H1 (cell line): Measurements from ENCODE around the gene KRTAP10-2. TPM values are rescaled to one million over a fixed set of nuclear protein-coding genes. Genes with fewer than 3 reads are reported as not detected.
A peak's percentile ranks its signal among the peaks of the same experiment; 100 is the strongest.

Experiments
- CTCF ChIA-PET: fragments of 300-600 bp; sonication (Branson Sonifier 250); formaldehyde crosslinking; loops from one replicate; lab custom pipeline; 2021; ENCODE audit not compliant: partially characterized antibody; lab: Charles Lee
- POLR2A ChIA-PET: fragments of 300-600 bp; sonication (Branson Sonifier 250); formaldehyde crosslinking; loops from one replicate; lab custom pipeline; 2021; ENCODE audit warnings: inconsistent platforms; ENCODE audit not compliant: partially characterized antibody; lab: Charles Lee
- DNase-seq, 2 experiments: peaks; one replicate each; pipeline versions ENCODE4 v3.0.0 to v3.0.0-alpha.2; 2010 to 2022; ENCODE audit warnings: low spot score in 2 of 2, low read depth in 1 of 2, mixed read lengths in 1 of 2
- FAIRE-seq: peaks from 2 replicates; lab custom pipeline; 2011; peaks lifted over from hg19 to GRCh38; lab: Jason Lieb, UNC
- H2AFZ ChIP-seq: 2 replicates; pipeline ENCODE4 v1.8.1; 2012; ENCODE audit warnings: low read length, inconsistent platforms
- H2AK5ac ChIP-seq: 2 replicates; pipeline ENCODE4 v1.6.1; 2013; ENCODE audit warnings: low read depth, low read length
- H2BK120ac ChIP-seq: replicated peaks from 2 replicates; pipeline ENCODE3; 2013; ENCODE audit warnings: low read depth, low read length, inconsistent platforms
- H2BK12ac ChIP-seq: 2 replicates; pipeline ENCODE4 v1.6.1; 2013; ENCODE audit warnings: low read depth, low read length
- H2BK15ac ChIP-seq: 2 replicates; pipeline ENCODE4 v1.6.1; 2013; ENCODE audit warnings: low read length
- H2BK20ac ChIP-seq: 2 replicates; pipeline ENCODE4 v1.6.1; 2013; ENCODE audit warnings: low read length
- H2BK5ac ChIP-seq: 2 replicates; pipeline ENCODE4 v1.6.1; 2013; ENCODE audit warnings: low read depth, low read length
- H3K14ac ChIP-seq: 2 replicates; pipeline ENCODE4 v1.6.1; 2013; ENCODE audit warnings: inconsistent platforms; ENCODE audit not compliant: insufficient read length
- H3K18ac ChIP-seq: 2 replicates; pipeline ENCODE4 v1.6.1; 2013; ENCODE audit warnings: low read length; ENCODE audit errors: extremely low read depth
- H3K23ac ChIP-seq: 2 replicates; pipeline ENCODE4 v1.6.1; 2013; ENCODE audit warnings: inconsistent platforms; ENCODE audit not compliant: insufficient read length
- H3K23me2 ChIP-seq: 2 replicates; pipeline ENCODE4 v1.6.1; 2013; ENCODE audit warnings: low read depth, low read length
- H3K27ac ChIP-seq: 2 replicates; pipeline ENCODE4 v1.6.1; 2011; ENCODE audit warnings: low read depth, low read length, inconsistent platforms
- H3K27me3 ChIP-seq, 4 experiments: replicated peaks in 1 of 4; 1 replicate in 1 of 4; 2 replicates in 3 of 4; pipeline versions ENCODE4 v1.6.1 to v1.8.1; 2011 to 2013; ENCODE audit warnings: low read length in 3 of 4, mild to moderate bottlenecking in 3 of 4, inconsistent platforms in 2 of 4, mixed read lengths in 2 of 4, moderate library complexity in 1 of 4; ENCODE audit not compliant: control insufficient read depth in 3 of 4, insufficient read depth in 3 of 4; ENCODE audit errors: extremely low read depth in 1 of 4
- H3K36me3 ChIP-seq, 4 experiments: 2 replicates each; pipeline versions ENCODE4 v1.6.1 to v1.8.1; 2011 to 2013; ENCODE audit warnings: mild to moderate bottlenecking in 4 of 4, low read length in 3 of 4, moderate library complexity in 2 of 4, control low read depth in 1 of 4, inconsistent platforms in 1 of 4; ENCODE audit not compliant: insufficient read depth in 4 of 4, control insufficient read depth in 2 of 4
- H3K4ac ChIP-seq: replicated peaks from 2 replicates; pipeline ENCODE3; 2013; ENCODE audit warnings: low read length, low read depth, mixed read lengths, inconsistent platforms; ENCODE audit not compliant: insufficient read length
- H3K4me1 ChIP-seq, 4 experiments: replicated peaks in 1 of 4; 1 replicate in 1 of 4; 2 replicates in 3 of 4; pipeline versions ENCODE4 v1.6.1 to v1.8.1; 2011 to 2013; ENCODE audit warnings: low read length in 3 of 4, inconsistent platforms in 2 of 4, mixed read lengths in 1 of 4; ENCODE audit not compliant: insufficient read depth in 4 of 4, control insufficient read depth in 3 of 4
- H3K4me2 ChIP-seq, 2 experiments: 2 replicates each; pipeline versions ENCODE4 v1.6.1 to v1.8.1; 2011 to 2013; ENCODE audit warnings: low read depth in 2 of 2, low read length in 2 of 2, control low read depth in 1 of 2, inconsistent platforms in 1 of 2, mild to moderate bottlenecking in 1 of 2; ENCODE audit not compliant: insufficient read depth in 1 of 2
- H3K4me3 ChIP-seq, 4 experiments: fragments of 200-600, 300-600 bp in 1 of 4; sonication (generic), shearing (Covaris generic), sonication (Bioruptor Twin) in 1 of 4; 2 replicates each; pipeline versions ENCODE4 v1.5.1 to v1.8.1; 2011 to 2016; ENCODE audit warnings: low read length in 4 of 4, low read depth in 3 of 4, control low read depth in 2 of 4, inconsistent platforms in 2 of 4, mild to moderate bottlenecking in 2 of 4, mixed read lengths in 1 of 4, moderate library complexity in 1 of 4; ENCODE audit not compliant: insufficient read depth in 2 of 4; ENCODE audit errors: extremely low read depth in 1 of 4
- H3K56ac ChIP-seq: replicated peaks from 2 replicates; pipeline ENCODE3; 2013; ENCODE audit warnings: low read depth, mild to moderate bottlenecking, mixed read lengths, low read length, inconsistent platforms; ENCODE audit not compliant: insufficient read length
- H3K79me1 ChIP-seq: 2 replicates; pipeline ENCODE4 v1.6.1; 2013; ENCODE audit warnings: low read depth, low read length, control low read depth
- H3K79me2 ChIP-seq, 2 experiments: 2 replicates each; pipeline versions ENCODE4 v1.6.1 to v1.8.1; 2012 to 2013; ENCODE audit warnings: low read length in 2 of 2, mild to moderate bottlenecking in 2 of 2, inconsistent platforms in 1 of 2; ENCODE audit not compliant: insufficient read depth in 2 of 2, control insufficient read depth in 1 of 2
- H3K9ac ChIP-seq, 4 experiments: replicated peaks in 1 of 4; 1 replicate in 1 of 4; 2 replicates in 3 of 4; pipeline versions ENCODE4 v1.6.1 to v1.8.1; 2011 to 2013; ENCODE audit warnings: low read depth in 3 of 4, low read length in 3 of 4, control low read depth in 2 of 4, mild to moderate bottlenecking in 2 of 4, moderate library complexity in 2 of 4, inconsistent platforms in 1 of 4; ENCODE audit errors: extremely low read depth in 1 of 4
- H3K9me3 ChIP-seq, 2 experiments: 2 replicates each; pipeline versions ENCODE4 v1.6.1 to v1.8.1; 2012 to 2013; ENCODE audit warnings: mild to moderate bottlenecking in 2 of 2, moderate library complexity in 2 of 2, control low read depth in 1 of 2, inconsistent platforms in 1 of 2, low read depth in 1 of 2, low read length in 1 of 2, mixed read lengths in 1 of 2; ENCODE audit not compliant: insufficient read depth in 2 of 2
- H4K20me1 ChIP-seq, 2 experiments: replicated peaks in 1 of 2; 2 replicates each; pipeline versions ENCODE3 to v1.8.1; 2011 to 2013; ENCODE audit warnings: inconsistent platforms in 2 of 2, low read length in 2 of 2, mild to moderate bottlenecking in 1 of 2; ENCODE audit not compliant: insufficient read depth in 2 of 2, control insufficient read depth in 1 of 2
- H4K5ac ChIP-seq: 2 replicates; pipeline ENCODE4 v1.6.1; 2013; ENCODE audit warnings: low read length, low read depth, mixed read lengths, inconsistent platforms; ENCODE audit not compliant: insufficient read length
- H4K8ac ChIP-seq: 2 replicates; pipeline ENCODE4 v1.8.0; 2013; ENCODE audit warnings: mild to moderate bottlenecking, moderate library complexity, low read length, inconsistent platforms; ENCODE audit not compliant: insufficient read depth; ENCODE audit errors: extremely low read depth
- H4K91ac ChIP-seq: replicated peaks from 2 replicates; pipeline ENCODE3; 2013; ENCODE audit warnings: low read length, mixed read lengths, inconsistent platforms; ENCODE audit not compliant: insufficient read length
- ATF3 ChIP-seq: IDR thresholded peaks from 2 replicates; pipeline ENCODE4 v1.6.1; 2011; ENCODE audit warnings: low read depth, mild to moderate bottlenecking, low read length; ENCODE audit not compliant: insufficient read depth
- BACH1 ChIP-seq: IDR thresholded peaks from 2 replicates; pipeline ENCODE4 v1.6.1; 2012; ENCODE audit warnings: low read length, improper control_type of control experiment
- BCL11A ChIP-seq, 2 experiments: IDR thresholded peaks; one replicate each; pipeline ENCODE4 v1.6.1; 2011; ENCODE audit warnings: low read depth in 2 of 2, low read length in 2 of 2, mild to moderate bottlenecking in 2 of 2
- BRCA1 ChIP-seq: IDR thresholded peaks from 2 replicates; pipeline ENCODE4 v1.6.1; 2012; ENCODE audit warnings: low read depth, low read length, improper control_type of control experiment
- CTCF ChIP-seq, 3 experiments: IDR thresholded peaks; 1 replicate in 2 of 3; 2 replicates in 1 of 3; pipeline versions ENCODE4 v1.5.1 to v1.6.1; 2011; ENCODE audit warnings: low read length in 3 of 3, mild to moderate bottlenecking in 3 of 3, inconsistent platforms in 2 of 3, low read depth in 1 of 3, moderate library complexity in 1 of 3; ENCODE audit not compliant: insufficient read depth in 1 of 3; ENCODE audit errors: control extremely low read depth in 1 of 3
- HDAC6 ChIP-seq: IDR thresholded peaks from one replicate; pipeline ENCODE4 v1.7.1; 2012; ENCODE audit warnings: low read depth, mild to moderate bottlenecking, inconsistent platforms, low read length, moderate library complexity
- RNF2 ChIP-seq: fragments of 200-900, 300-1000 bp; sonication (generic); IDR thresholded peaks from 2 replicates; pipeline ENCODE4 v1.7.1; 2016; ENCODE audit warnings: borderline replicate concordance, low read depth, mild to moderate bottlenecking, antibody characterized with exemption, low read length; ENCODE audit not compliant: poor library complexity, severe bottlenecking; ENCODE audit errors: missing control alignments
- SIN3A ChIP-seq, 2 experiments: IDR thresholded peaks in 1 of 2; conservative IDR thresholded peaks in 1 of 2; 2 replicates each; pipeline ENCODE4 v1.6.1; 2011 to 2012; ENCODE audit warnings: low read length in 2 of 2, improper control_type of control experiment in 1 of 2, low read depth in 1 of 2, mild to moderate bottlenecking in 1 of 2
- SIRT6 ChIP-seq: IDR thresholded peaks from one replicate; pipeline ENCODE4 v1.7.1; 2012; ENCODE audit warnings: low read length, inconsistent platforms
- TAF1 ChIP-seq: IDR thresholded peaks from 2 replicates; pipeline ENCODE4 v1.6.1; 2011; ENCODE audit warnings: mild to moderate bottlenecking, low read depth, low read length
- YY1 ChIP-seq: IDR thresholded peaks from 2 replicates; pipeline ENCODE4 v1.6.1; 2011; ENCODE audit warnings: low read depth, mild to moderate bottlenecking, low read length
- WGBS, 2 experiments: shearing (Covaris generic) in 1 of 2; methylation state at CpG; one replicate each; pipeline versions ENCODE4 v1.1.6 to v1.1.7; 2013 to 2015; ENCODE audit warnings: low lambda C conversion rate in 2 of 2, mixed read lengths in 2 of 2, inconsistent platforms in 1 of 2, low coverage in 1 of 2, missing lambda C conversion rate in 1 of 2; ENCODE audit not compliant: insufficient replicate concordance in 2 of 2, insufficient coverage in 1 of 2, insufficient read length in 1 of 2; ENCODE audit errors: extremely low coverage in 1 of 2, missing lambda C conversion rate in 1 of 2; 5-methylcytosine and 5-hydroxymethylcytosine counted together
- polyA plus RNA-seq, 7 experiments: library from polyadenylated mRNA; depleted of rRNA in 3 of 7; stranded (reverse) in 5 of 7; unstranded in 2 of 7; fragments of >200 nt in 5 of 7; fragments of 200-250 nt in 2 of 7; gene quantifications; 1 replicate in 5 of 7; 2 replicates in 1 of 7; 4 replicates in 1 of 7; pipeline versions ENCODE4 v1.2.1 to v1.2.3, GENCODE V29; 2011 to 2013; ENCODE audit warnings: missing spikeins in 2 of 7, mixed read lengths in 2 of 7
- total RNA-seq: library from RNA; stranded (reverse); fragmentation: NEBNext Ultra II Directional; extraction: Animal tissue kit (Norgen Biotek cat#: 25700); gene quantifications from 2 replicates; pipeline ENCODE4 v1.2.1, GENCODE V29; 2021

The KRTAP10-2 gene
- total and polyA plus RNA-seq, 2 of the 8 experiments (the other 6 are each of a cell fraction or from before 2014, with no cell fraction given): 0.11 TPM; not detected in 1

GRCh38 chr21:44589094-44589493 is 37.8 kb upstream of the KRTAP10-2 start:
- Histone ChIP-seq H2AFZ (no peak overlapping the region), H3K4me1 (peaks cover 2 to 15% (median 6%) of the 10 kb centered on the region in 4 experiments), H2BK15ac (no peak overlapping the region), H3K14ac (no peak overlapping the region), H3K79me1 (no peaks in the 10 kb centered on the region), H3K23me2 (0 out of 2 replicates have a peak, but pooled peaks cover 4% of the 10 kb centered on the region), H3K23ac (no peak overlapping the region), H2BK20ac (no peak overlapping the region), H2BK12ac (no peak overlapping the region; the same call in 1 of the 2 replicates), H2AK5ac (no peak overlapping the region), H3K27me3 (no peaks in the 10 kb centered on the region), H2BK5ac (no peak overlapping the region), H3K36me3 (no peaks in the 10 kb centered on the region; a peak in 1 of 8 replicates), H3K4ac (no peak overlapping the region), H3K4me2 (no peak overlapping the region), H4K5ac (no peak overlapping the region), H3K27ac (no peak overlapping the region), H2BK120ac (no peak overlapping the region), H3K4me3 (no peak overlapping the region), H3K18ac (no peak overlapping the region), H4K20me1 (no peaks in the 10 kb centered on the region), H3K9me3 (no peaks in the 10 kb centered on the region), H4K8ac (no peak overlapping the region), H3K79me2 (no peaks in the 10 kb centered on the region), H3K9ac (no peak overlapping the region), H3K56ac (no peak overlapping the region), H4K91ac (peak overlapping the region; percentile 17)
- ChIA-PET POLR2A (no interaction called here), CTCF (no interaction called here)
- FAIRE-seq (no peak), DNase-seq (no peak)
- 91% methylated on average over 2 of the region's 2 CpGs; no CpG with 5 or more reads in 1 of the 2 experiments for WGBS, 2 experiments
- TF ChIP-seq RNF2 (no peak), TAF1 (no peak), BRCA1 (no peak), SIRT6 (no peak), HDAC6 (no peak), BCL11A (IDR thresholded peaks at IDR 0.05; ENCODE audit: low read depth in 2 of 2, low read length in 2 of 2) (no peak), YY1 (no peak), ATF3 (no peak), BACH1 (no peak), CTCF (IDR thresholded peaks at IDR 0.05; ENCODE audit: control extremely low read depth in 1 of 3, insufficient read depth in 1 of 3, low read depth in 1 of 3, low read length in 3 of 3) (no peak), SIN3A (conservative IDR thresholded peaks at IDR 0.05 in 1 of 2, IDR thresholded peaks at IDR 0.05 in 1 of 2; ENCODE audit: low read depth in 1 of 2, low read length in 2 of 2) (no peak)
